K562 treated with DMSO at 1 percent for 4 hours (cell line): ENCODE results near the gene CCSER1. TPM values are rescaled to one million over a fixed set of nuclear protein-coding genes. Genes with fewer than 3 reads are reported as not detected.

ENCODE experiments used
- total RNA-seq: library from RNA; unstranded; fragments of 300-600 nt; gene quantifications from 2 replicates; pipeline ENCODE4 v1.2.3, GENCODE V29; 2022; ENCODE audit not compliant: insufficient read depth

CCSER1 gene
- total RNA-seq = not detected in 2 replicates

GRCh38 chr4:90127223-90127705 lies at the start of gene CCSER1:
TSS of gene CCSER1 (plus strand) at chr4:90127394.

Other genes with a start within 250 kb of the CCSER1 start
- not detected in 2 replicates for gene MMRN1, start 232.5 kb upstream of the CCSER1 start, total RNA-seq